Activated naive CD4-positive, alpha-beta T cell treated with anti-CD3 and anti-CD28 coated beads for 36 hours (primary cell): ENCODE results near the gene FIG4. TPM values are rescaled to one million over a fixed set of nuclear protein-coding genes. Genes with fewer than 3 reads are reported as not detected.

Experiments
- CTCF ChIA-PET: fragments of 350-600 bp; sonication (Branson Sonifier 250); formaldehyde crosslinking; loops from one replicate; lab custom pipeline; 2021; ENCODE audit warnings: antibody characterized with exemption; lab: Charles Lee
- DNase-seq: peaks from one replicate; pipeline ENCODE4 v3.0.0-alpha.2; 2020
- H3K27ac Mint-ChIP-seq: one replicate; pipeline ENCODE4 v1.8.0; 2021; ENCODE audit warnings: mild to moderate bottlenecking, mixed read lengths
- H3K27me3 Mint-ChIP-seq: one replicate; pipeline ENCODE4 v1.8.0; 2021; ENCODE audit warnings: low read depth, mixed read lengths
- H3K36me3 Mint-ChIP-seq: one replicate; pipeline ENCODE4 v1.8.0; 2021; ENCODE audit warnings: low read depth, mixed read lengths
- H3K4me1 Mint-ChIP-seq: one replicate; pipeline ENCODE4 v1.8.0; 2021; ENCODE audit warnings: low read depth, mixed read lengths
- H3K4me3 Mint-ChIP-seq: one replicate; pipeline ENCODE4 v1.8.0; 2021; ENCODE audit warnings: mild to moderate bottlenecking, moderate library complexity, mixed read lengths
- H3K9me3 Mint-ChIP-seq: one replicate; pipeline ENCODE4 v1.8.0; 2021; ENCODE audit warnings: mixed read lengths
- intact Hi-C: fragments of 100-400 bp; cut with micrococcal nuclease; formaldehyde crosslinking; loops from one replicate; pipeline ENCODE4 v1.15.1; 2023
- total RNA-seq, 2 experiments: library from RNA; stranded (reverse); gene quantifications; one replicate each; pipeline ENCODE4 v1.2.3, GENCODE V29; 2021

Gene FIG4
- total RNA-seq, 2 experiments from 2014 or later: 14.0 to 16.4 TPM

DNA sequence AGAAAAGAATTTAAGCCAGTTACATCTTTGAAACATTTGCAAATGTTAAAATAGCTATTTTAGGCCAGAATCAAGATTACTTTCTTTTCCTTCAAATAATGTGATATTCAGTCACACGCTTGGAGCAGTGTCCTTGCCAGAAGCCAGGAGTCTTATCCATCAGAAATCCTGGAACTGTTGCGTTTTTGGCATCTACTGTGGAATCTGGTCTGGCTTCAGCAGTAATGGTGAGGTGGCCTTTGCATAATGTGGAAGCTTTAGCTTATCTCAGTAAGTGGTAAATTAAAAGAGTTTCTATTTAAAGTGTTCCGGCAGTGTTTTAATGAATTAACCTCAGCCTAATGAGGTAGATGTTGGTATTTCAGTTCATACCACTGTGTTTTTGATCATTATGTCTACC, 97.6 kb downstream of the FIG4 start:
- no peaks in the 10 kb centered on the region for H3K9me3 Mint-ChIP-seq
- no peak overlapping the region for H3K27ac Mint-ChIP-seq
- no peaks in the 10 kb centered on the region for H3K27me3 Mint-ChIP-seq
- H3K36me3 Mint-ChIP-seq: peaks cover 6% of the 10 kb centered on the region
- CTCF ChIA-PET: interaction anchor here (0.6 to 1.6 kb wide), 2 partner anchors 27 to 251 kb away, joined by 3 to 5 read pairs; no protein-coding TSS in a partner anchor
- DNase-seq: no peak
- H3K4me1 Mint-ChIP-seq: no peaks in the 10 kb centered on the region
- H3K4me3 Mint-ChIP-seq: no peak overlapping the region
- intact Hi-C loops: loop anchor here (10.0 kb wide), 1 partner anchor 264 kb away; no protein-coding TSS in a partner anchor

DNA sequence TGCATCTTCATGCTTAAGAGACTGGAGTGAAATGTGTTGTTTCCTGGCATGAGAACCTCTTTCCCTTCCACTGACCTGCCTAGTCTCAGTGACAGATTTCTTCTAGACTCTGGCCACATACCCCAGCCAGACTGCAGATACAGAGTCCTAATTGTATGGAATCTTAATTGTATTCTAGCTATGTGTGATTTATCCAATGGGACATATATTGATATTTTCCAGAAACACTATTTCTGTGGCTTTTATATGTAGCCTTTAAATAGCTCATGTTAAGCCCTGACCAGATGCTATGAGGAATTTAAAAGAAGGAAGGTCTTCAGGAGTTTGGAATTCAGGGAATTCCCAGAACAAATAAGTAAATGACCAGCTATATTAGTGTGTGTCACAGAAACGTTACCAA, 99.0 kb downstream of the FIG4 start:
- CTCF ChIA-PET: no interaction called here
- Mint-ChIP-seq H3K27ac (no peak overlapping the region), H3K9me3 (no peaks in the 10 kb centered on the region), H3K27me3 (no peaks in the 10 kb centered on the region), H3K36me3 (peaks cover 8% of the 10 kb centered on the region), H3K4me1 (peaks cover 5% of the 10 kb centered on the region), H3K4me3 (no peak overlapping the region)
- intact Hi-C loops: no loop called here
- no peak for DNase-seq

DNA sequence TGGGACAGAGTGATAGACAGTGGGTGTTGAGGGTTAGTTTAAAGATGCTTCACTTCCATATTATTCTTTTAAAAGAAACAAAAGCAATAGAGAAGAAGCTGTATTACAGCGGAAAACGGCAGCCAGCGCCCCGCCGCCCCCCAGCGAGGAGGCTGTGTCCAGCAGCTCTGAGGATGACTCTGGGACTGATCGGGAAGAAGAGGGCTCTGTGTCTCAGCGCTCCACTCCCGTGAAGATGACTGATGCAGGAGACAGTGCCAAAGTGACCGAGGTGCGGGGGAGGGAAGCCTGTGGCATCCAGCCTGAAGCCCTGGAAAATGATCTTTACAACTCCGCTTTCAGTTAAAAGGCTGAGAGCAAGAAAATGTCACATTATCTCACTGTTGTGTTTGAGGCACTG, 100.2 kb downstream of the FIG4 start:
- Mint-ChIP-seq H3K36me3 (peaks cover 10% of the 10 kb centered on the region), H3K27ac (no peak overlapping the region), H3K4me3 (no peak overlapping the region), H3K9me3 (no peaks in the 10 kb centered on the region), H3K27me3 (no peaks in the 10 kb centered on the region), H3K4me1 (peaks cover 5% of the 10 kb centered on the region)
- no peak for DNase-seq
- CTCF ChIA-PET: interaction anchor here (0.5 kb wide), 1 partner anchor 84 kb away, joined by 3 read pairs; no protein-coding TSS in a partner anchor
- intact Hi-C loops: no loop called here

DNA sequence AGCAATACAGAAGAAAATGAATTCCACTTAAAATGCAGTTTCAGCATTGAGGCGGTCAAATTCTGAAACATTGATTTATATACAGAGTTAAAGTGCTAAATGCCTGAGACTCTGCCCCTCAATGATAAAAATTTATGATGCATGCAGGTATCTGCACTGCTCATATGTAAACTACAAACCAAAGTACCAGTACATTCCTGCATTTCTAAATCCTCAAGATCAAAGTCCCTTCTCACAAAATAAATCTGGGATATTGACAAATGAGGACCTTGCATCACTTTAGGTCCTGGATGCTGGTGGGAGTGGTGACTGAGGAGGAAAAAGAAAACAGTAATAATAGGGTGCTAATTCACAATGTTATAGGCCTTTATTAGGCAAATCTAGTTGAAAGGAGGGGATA, 101.9 kb downstream of the FIG4 start:
- peaks cover 5% of the 10 kb centered on the region for H3K4me1 Mint-ChIP-seq
- CTCF ChIA-PET: no interaction called here
- H3K9me3 Mint-ChIP-seq: no peaks in the 10 kb centered on the region
- DNase-seq: no peak
- no peaks in the 10 kb centered on the region for H3K27me3 Mint-ChIP-seq
- peaks cover 12% of the 10 kb centered on the region for H3K36me3 Mint-ChIP-seq
- H3K27ac Mint-ChIP-seq: no peak overlapping the region
- no peak overlapping the region for H3K4me3 Mint-ChIP-seq
- intact Hi-C loops: loop anchor here (2.0 kb wide), 1 partner anchor 248 kb away; no protein-coding TSS in a partner anchor

DNA sequence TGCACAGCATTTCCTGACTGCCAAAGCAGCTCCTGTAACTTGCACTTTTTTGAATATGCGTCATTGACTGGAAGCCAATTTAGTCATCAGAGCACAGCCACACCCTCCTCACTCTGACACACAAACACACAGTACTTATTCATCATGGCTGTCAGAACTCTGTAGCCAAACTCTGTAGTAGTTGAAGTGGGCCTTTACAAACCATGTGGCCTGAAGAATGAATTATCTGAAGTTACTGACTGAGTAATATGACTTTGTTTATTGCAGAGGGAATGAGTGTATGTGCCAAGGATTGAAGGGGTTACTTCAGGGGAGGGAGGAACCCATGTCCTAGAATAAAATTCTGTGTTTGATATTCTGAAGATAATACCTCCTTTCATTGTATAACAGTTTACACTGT, 102.7 kb downstream of the FIG4 start:
- intact Hi-C loops: loop anchor here (2.0 kb wide), 1 partner anchor 247 kb away; no protein-coding TSS in a partner anchor
- H3K27ac Mint-ChIP-seq: peak overlapping the region; percentile 65
- no peaks in the 10 kb centered on the region for H3K27me3 Mint-ChIP-seq
- peak; percentile 56 for DNase-seq
- peaks cover 12% of the 10 kb centered on the region for H3K36me3 Mint-ChIP-seq
- H3K9me3 Mint-ChIP-seq: no peaks in the 10 kb centered on the region
- CTCF ChIA-PET: interaction anchor here (0.6 kb wide), 1 partner anchor 1128 kb away, joined by 4 read pairs; no protein-coding TSS in a partner anchor
- peaks cover 5% of the 10 kb centered on the region for H3K4me1 Mint-ChIP-seq
- H3K4me3 Mint-ChIP-seq: no peak overlapping the region

DNA sequence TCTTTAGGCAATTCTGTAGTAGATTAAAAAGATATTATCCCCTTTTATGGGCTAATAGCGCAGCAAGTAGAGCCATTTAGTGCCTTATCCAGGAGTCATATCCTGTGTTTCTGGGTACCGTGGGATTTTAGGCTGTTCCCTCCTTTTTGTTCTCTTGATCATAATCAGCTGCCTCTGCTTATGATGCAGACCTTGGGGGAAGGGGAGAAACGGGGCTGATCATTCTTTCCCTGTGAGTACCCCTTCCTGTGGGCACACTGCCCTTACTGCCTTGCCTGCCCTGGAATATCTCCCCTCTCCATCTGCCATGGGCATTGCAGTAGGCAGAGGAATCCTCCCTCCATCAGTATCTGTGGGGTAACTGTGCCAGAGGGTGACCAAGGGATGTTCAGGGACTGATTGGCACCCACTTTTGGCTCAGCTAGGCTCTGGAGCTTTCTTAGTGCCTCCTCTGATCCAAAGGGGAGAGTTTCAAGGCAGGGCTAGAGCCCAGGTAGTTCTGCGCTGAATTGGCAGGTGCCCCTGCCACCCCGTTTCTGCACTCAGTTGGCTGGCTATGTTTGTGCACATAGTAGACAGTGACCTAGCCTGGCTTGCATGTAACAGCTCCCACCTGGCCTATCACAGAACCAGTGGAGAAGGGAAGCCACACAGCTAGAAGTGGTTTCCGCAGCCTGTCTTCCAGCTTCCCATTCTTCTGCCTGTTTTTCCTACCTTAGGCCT, 103.3 kb downstream of the FIG4 start:
- CTCF ChIA-PET: interaction anchor here (0.6 kb wide), 2 partner anchors 91 to 1128 kb away, joined by 3 to 4 read pairs; no protein-coding TSS in a partner anchor
- Mint-ChIP-seq H3K36me3 (peaks cover 12% of the 10 kb centered on the region), H3K27me3 (no peaks in the 10 kb centered on the region), H3K4me3 (no peak overlapping the region), H3K27ac (peak overlapping the region; percentile 65), H3K4me1 (peaks cover 5% of the 10 kb centered on the region), H3K9me3 (no peaks in the 10 kb centered on the region)
- intact Hi-C loops: no loop called here
- no peak for DNase-seq

DNA sequence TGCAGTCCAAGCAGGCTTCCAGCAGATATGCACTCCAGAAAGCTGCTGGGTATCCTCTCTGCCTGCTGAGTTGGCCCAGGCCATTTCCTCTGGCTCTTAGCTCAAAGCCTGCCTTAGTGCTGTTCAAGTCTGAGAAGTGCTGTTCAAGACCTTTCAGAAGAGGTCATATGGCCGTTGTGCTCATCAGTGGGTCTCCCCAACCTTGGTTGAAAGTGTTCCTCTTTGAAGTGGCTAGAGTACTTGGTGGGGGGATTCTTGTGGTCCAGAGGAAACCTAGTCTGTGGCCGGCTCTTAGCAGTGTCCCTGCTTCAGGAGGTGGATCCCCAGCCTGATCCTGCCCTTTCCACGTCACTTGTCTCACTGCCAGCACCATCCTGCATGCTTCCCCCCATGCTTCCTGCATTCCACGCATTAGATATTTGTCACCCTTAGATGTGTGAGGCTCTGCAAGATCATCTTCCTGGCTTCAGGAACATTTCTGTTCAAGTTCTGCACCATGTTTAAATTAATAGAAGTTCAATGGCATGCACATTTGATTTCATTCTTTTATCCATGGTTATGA, 105.0 kb downstream of the FIG4 start:
- Mint-ChIP-seq H3K9me3 (no peaks in the 10 kb centered on the region), H3K27me3 (no peaks in the 10 kb centered on the region), H3K4me1 (peaks cover 5% of the 10 kb centered on the region), H3K36me3 (peaks cover 12% of the 10 kb centered on the region), H3K27ac (no peak overlapping the region), H3K4me3 (no peak overlapping the region)
- no peak for DNase-seq
- intact Hi-C loops: no loop called here
- CTCF ChIA-PET: interaction anchor here (1.1 kb wide), 1 partner anchor 243 kb away, joined by 4 read pairs; no protein-coding TSS in a partner anchor

GRCh38 chr6:109799129-109799528, 108.0 kb downstream of the FIG4 start:
- H3K36me3 Mint-ChIP-seq: peaks cover 11% of the 10 kb centered on the region
- H3K27ac Mint-ChIP-seq: no peak overlapping the region
- peaks cover 2% of the 10 kb centered on the region for H3K4me1 Mint-ChIP-seq
- intact Hi-C loops: no loop called here
- no peak for DNase-seq
- H3K4me3 Mint-ChIP-seq: no peak overlapping the region
- CTCF ChIA-PET: interaction anchor here (0.5 kb wide), 1 partner anchor 64 kb away, joined by 5 read pairs; no protein-coding TSS in a partner anchor
- H3K27me3 Mint-ChIP-seq: no peaks in the 10 kb centered on the region
- H3K9me3 Mint-ChIP-seq: no peaks in the 10 kb centered on the region

GRCh38 chr6:109799664-109800063, 108.6 kb downstream of the FIG4 start:
- DNase-seq: no peak
- CTCF ChIA-PET: no interaction called here
- intact Hi-C loops: no loop called here
- Mint-ChIP-seq H3K4me3 (no peak overlapping the region), H3K27ac (no peak overlapping the region), H3K27me3 (no peaks in the 10 kb centered on the region), H3K9me3 (no peaks in the 10 kb centered on the region), H3K36me3 (peaks cover 11% of the 10 kb centered on the region), H3K4me1 (peaks cover 2% of the 10 kb centered on the region)

GRCh38 chr6:109800771-109801170, 109.7 kb downstream of the FIG4 start:
- Mint-ChIP-seq H3K4me3 (no peak overlapping the region), H3K36me3 (peaks cover 7% of the 10 kb centered on the region), H3K9me3 (no peaks in the 10 kb centered on the region), H3K4me1 (no peaks in the 10 kb centered on the region), H3K27me3 (no peaks in the 10 kb centered on the region), H3K27ac (no peak overlapping the region)
- CTCF ChIA-PET: no interaction called here
- intact Hi-C loops: no loop called here
- no peak for DNase-seq

- H3K4me3 Mint-ChIP-seq: no peak overlapping the region
- no peaks in the 10 kb centered on the region for H3K4me1 Mint-ChIP-seq
- intact Hi-C loops: no loop called here
- H3K36me3 Mint-ChIP-seq: peaks cover 10% of the 10 kb centered on the region
- no peaks in the 10 kb centered on the region for H3K9me3 Mint-ChIP-seq
- CTCF ChIA-PET: interaction anchor here (0.6 to 1.5 kb wide), 2 partner anchors 238 to 274 kb away, joined by 3 to 4 read pairs; no protein-coding TSS in a partner anchor
- H3K27ac Mint-ChIP-seq: no peak overlapping the region
- DNase-seq: no peak
- no peaks in the 10 kb centered on the region for H3K27me3 Mint-ChIP-seq
Observed at GRCh38 chr6:109801794-109802193, 110.7 kb downstream of the FIG4 start.

DNA sequence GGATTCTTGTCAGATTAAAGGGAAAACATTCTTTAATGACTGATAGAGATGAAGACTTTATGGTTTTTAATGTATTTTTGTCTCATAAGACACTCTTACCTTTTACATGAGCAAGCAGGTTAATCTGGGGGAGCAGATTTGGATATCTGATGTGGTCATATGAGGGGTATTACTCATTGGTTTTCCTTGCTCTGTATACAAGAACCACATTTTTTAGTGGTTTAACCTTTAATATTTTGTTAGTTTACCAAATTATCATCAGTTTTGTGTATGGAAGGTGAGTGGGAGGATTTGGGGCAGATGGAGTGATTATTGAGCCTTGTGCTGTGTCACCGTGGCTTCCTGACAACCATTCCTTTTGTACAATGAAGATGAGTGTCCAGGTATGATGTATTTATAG, 112.9 kb downstream of the FIG4 start:
- Mint-ChIP-seq H3K9me3 (no peaks in the 10 kb centered on the region), H3K36me3 (peaks cover 7% of the 10 kb centered on the region), H3K27ac (no peak overlapping the region), H3K4me3 (no peak overlapping the region), H3K27me3 (no peaks in the 10 kb centered on the region), H3K4me1 (no peaks in the 10 kb centered on the region)
- no peak for DNase-seq
- intact Hi-C loops: no loop called here
- CTCF ChIA-PET: no interaction called here
